A673 (cell line): ENCODE results near the gene TNFAIP8L1.

Source experiments
- CTCF ChIP-seq: fragments of 300-800, 200-600 bp; sonication (generic); conservative IDR thresholded peaks from 2 replicates; pipeline ENCODE4 v1.5.1; 2017; ENCODE audit warnings: low read depth, mild to moderate bottlenecking, antibody characterized with exemption, low read length, moderate library complexity, mixed read lengths
- EZH2 ChIP-seq: fragments of 200-600 bp; sonication (generic); IDR thresholded peaks from 2 replicates; pipeline ENCODE4 v1.6.1; 2017; ENCODE audit warnings: borderline replicate concordance, low read depth, mild to moderate bottlenecking, mixed read lengths, antibody characterized with exemption, low read length; ENCODE audit not compliant: poor library complexity, severe bottlenecking

- TF ChIP-seq EZH2 (no peak), CTCF (no peak)
These were observed 1.8 kb downstream of the TNFAIP8L1 start for GRCh38 chr19:4641132-4641531.
